Epithelial cell of proximal tubule (primary cell): ENCODE measurements around the gene KLRC3. TPM values are rescaled to one million over a fixed set of nuclear protein-coding genes. Genes with fewer than 3 reads are reported as not detected.
"Not testable (repeated sequence)": the region's sequence is repeated elsewhere in the genome, so short reads cannot be mapped to it uniquely, and the experiment has no call there.

Source experiments
- DNase-seq: peaks from one replicate; pipeline ENCODE4 v3.0.0-alpha.2; 2011; ENCODE audit warnings: low read depth
- H3K4me3 ChIP-seq: 2 replicates; pipeline ENCODE4 v1.5.1; 2011; ENCODE audit warnings: low read depth, mild to moderate bottlenecking, low read length
- total RNA-seq: library from RNA; depleted of rRNA; stranded (reverse); fragments of >200 nt; gene quantifications from 2 replicates; pipeline ENCODE4 v1.2.3, GENCODE V29; 2015
- TF ChIP-seq, protein P1 (sequence below): conservative IDR thresholded peaks from 2 replicates; pipeline ENCODE4 v1.5.1; 2012; ENCODE audit warnings: low read depth, mild to moderate bottlenecking, low read length

Gene KLRC3
- total RNA-seq, 1 donor from 2014 or later: not detected

DNA sequence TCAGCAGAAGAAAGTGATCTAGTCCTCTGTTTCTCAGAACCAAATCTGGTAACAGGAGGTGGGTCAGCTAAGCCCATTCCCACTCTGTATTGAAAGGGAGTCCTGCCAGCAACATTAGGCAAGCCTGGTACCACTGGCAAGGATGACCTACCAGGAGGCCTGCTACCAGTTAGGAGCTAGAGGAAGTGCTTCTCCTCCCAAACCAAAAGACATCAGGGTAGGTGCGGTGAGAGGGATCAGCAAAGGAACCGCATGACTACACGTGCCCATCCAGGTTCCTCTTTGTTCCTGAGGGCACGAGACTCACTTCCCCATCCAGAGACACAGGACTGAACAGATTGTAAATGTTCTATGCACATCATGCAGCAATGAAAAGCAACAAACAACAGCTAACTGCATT lies 13.7 kb downstream of the KLRC3 start:
- no peak for DNase-seq
- TF ChIP-seq, protein P1, sequence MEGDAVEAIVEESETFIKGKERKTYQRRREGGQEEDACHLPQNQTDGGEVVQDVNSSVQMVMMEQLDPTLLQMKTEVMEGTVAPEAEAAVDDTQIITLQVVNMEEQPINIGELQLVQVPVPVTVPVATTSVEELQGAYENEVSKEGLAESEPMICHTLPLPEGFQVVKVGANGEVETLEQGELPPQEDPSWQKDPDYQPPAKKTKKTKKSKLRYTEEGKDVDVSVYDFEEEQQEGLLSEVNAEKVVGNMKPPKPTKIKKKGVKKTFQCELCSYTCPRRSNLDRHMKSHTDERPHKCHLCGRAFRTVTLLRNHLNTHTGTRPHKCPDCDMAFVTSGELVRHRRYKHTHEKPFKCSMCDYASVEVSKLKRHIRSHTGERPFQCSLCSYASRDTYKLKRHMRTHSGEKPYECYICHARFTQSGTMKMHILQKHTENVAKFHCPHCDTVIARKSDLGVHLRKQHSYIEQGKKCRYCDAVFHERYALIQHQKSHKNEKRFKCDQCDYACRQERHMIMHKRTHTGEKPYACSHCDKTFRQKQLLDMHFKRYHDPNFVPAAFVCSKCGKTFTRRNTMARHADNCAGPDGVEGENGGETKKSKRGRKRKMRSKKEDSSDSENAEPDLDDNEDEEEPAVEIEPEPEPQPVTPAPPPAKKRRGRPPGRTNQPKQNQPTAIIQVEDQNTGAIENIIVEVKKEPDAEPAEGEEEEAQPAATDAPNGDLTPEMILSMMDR: no peak
- H3K4me3 ChIP-seq: no peak overlapping the region

DNA sequence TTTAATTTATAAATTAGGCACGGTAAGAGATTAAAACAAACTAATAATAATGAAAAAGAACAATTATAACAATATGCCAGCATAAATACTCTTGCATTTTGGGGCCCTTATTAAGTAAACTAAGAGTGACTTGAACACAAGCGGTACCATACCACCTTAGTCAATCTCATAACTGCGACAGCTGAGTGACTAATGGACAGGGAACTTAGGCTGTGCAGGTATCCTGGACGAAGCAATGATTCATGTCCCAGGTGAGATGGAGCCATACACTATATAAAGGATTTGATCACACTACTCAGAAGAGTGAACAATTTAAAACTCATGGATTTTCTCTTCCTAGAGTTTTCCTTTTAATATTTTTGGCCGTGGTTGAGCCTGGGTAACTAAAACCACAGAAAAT lies 15.1 kb downstream of the KLRC3 start:
- no peak overlapping the region for H3K4me3 ChIP-seq
- TF ChIP-seq, protein P1: no peak
- DNase-seq: no peak

DNA sequence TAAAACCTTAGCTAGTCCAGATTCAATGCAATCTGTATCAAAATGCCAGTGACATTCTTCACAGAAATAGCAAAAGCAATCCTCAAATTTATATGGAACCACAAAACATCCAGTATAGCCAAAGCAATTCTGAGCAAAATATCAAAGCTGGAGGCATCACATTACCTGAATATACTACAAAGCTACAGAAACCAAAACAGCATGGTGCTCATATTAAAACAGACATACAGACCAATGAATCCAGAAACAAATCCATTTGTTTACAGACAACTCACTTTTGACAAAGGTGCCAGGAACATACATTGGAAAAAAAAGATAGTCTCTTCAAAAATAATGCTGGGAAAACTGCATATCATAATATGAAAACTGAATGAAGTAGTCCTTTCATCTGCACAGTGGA lies 15.6 kb downstream of the KLRC3 start:
- DNase-seq: no peak
- no peak overlapping the region for H3K4me3 ChIP-seq
- TF ChIP-seq, protein P1: no peak

DNA sequence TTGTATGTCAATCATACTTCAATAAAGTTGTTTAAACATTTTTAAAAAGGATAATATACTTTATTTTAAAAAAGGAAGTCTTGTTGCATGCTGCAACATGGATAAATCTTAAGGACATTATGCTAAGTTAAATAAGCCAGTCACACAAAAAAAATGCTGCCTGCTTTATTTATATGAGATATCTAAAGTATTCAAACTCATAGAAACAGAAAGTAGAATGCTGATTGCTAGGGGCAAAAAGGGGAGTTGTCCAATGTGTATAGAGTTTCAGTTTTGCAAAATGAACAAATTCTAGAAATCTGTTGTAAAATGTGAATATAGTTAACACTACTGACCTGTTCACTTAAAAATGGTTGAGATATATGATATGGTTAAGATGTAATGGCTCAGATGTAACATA lies 19.6 kb downstream of the KLRC3 start:
- no peak overlapping the region for H3K4me3 ChIP-seq
- TF ChIP-seq, protein P1: no peak
- DNase-seq: no peak

DNA sequence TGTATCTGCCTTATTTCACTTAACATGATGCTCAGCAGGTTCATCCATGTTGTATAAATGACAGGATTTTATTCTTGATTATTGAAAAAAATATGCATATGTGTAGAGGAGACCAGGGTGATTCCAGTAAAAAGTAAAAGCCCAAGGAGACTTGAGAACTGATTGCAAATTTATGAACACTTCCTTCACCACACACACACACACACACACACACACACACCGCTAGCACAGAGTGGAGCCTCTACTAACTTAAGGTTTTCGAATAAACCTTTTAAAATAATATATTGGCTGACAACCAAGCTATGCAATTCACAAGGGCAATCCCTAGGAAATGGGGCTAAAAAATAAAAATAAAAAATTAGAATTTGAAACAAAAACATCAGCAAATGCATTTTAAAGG lies 22.2 kb downstream of the KLRC3 start:
- no peak overlapping the region for H3K4me3 ChIP-seq
- TF ChIP-seq, protein P1: no peak
- no peak for DNase-seq

DNA sequence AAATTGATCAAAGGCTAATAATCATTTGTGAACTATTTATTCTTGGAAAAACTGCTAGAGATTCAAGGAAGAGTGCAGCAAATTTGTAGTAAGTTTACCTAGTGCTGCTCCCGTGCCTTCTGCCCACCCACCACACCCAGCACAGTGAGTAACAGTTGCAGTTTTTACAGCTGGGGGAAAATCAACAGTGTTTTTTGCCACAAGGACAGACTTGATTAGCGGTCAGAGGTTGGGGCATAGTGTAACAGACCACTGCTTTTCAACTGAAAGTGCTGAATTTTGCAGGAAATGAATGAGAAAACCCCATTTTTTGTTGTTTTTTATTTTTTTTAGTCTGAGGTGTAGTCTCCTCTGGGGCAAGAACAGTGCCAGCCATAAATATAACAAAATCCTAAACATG lies 23.1 kb downstream of the KLRC3 start:
- DNase-seq: no peak
- TF ChIP-seq, protein P1: no peak
- H3K4me3 ChIP-seq: no peak overlapping the region

DNA sequence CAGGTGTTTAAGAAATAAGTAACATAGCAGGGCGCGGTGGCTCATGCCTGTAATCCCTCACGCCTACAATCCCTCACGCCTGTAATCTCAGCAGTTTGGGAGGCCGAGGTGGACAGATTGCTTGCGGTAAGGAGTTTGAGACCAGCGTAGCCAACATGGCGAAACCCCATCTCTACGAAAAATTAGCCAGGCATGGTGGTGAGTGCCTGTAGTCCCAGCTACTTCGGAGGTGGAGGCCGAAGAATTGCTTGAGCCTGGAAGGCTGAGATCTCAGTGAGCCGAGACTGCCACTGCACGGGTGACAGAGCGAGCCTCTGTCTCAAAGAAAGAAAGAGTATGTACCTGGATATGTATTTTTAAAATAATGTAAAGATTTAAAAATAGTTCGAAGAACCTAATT lies 24.2 kb downstream of the KLRC3 start:
- not testable (repeated sequence) for DNase-seq, H3K4me3 ChIP-seq
